Endothelial cell of umbilical vein (primary cell): ENCODE results near the gene LRTM2. TPM values are rescaled to one million over a fixed set of nuclear protein-coding genes. Genes with fewer than 3 reads are reported as not detected.

ENCODE experiments used
- BruUV-seq: library from RNA; stranded (reverse); fragments of 400-500 nt; replicated peaks from 2 replicates; lab custom pipeline; 2021; lab: Mats Ljungman, UMichigan
- CTCF ChIA-PET: fragments of 300-600, 350-600 bp; sonication (Branson Sonifier 250); formaldehyde crosslinking; loops from one replicate; lab custom pipeline; 2021; ENCODE audit warnings: antibody characterized with exemption, inconsistent platforms; lab: Charles Lee
- POLR2A ChIA-PET: fragments of 300-600, 350-600 bp; sonication (Branson Sonifier 250); formaldehyde crosslinking; loops from one replicate; lab custom pipeline; 2021; ENCODE audit warnings: antibody characterized with exemption, inconsistent platforms; lab: Charles Lee
- DNase-seq: peaks from one replicate; pipeline ENCODE4 v3.0.0-alpha.2; 2011; ENCODE audit warnings: low read depth, low spot score
- FAIRE-seq: peaks from 2 replicates; lab custom pipeline; 2011; peaks lifted over from hg19 to GRCh38; lab: Jason Lieb, UNC
- H2AFZ ChIP-seq: 2 replicates; pipeline ENCODE4 v1.6.0; 2012; ENCODE audit warnings: low read depth, low read length, control low read depth, inconsistent platforms
- H3K27ac ChIP-seq: 2 replicates; pipeline ENCODE4 v1.5.1; 2011; ENCODE audit warnings: low read depth, mild to moderate bottlenecking, control low read depth, low read length, moderate library complexity; ENCODE audit not compliant: insufficient read depth
- H3K27me3 ChIP-seq, 2 experiments: 2 replicates each; pipeline versions ENCODE4 v1.6.0 to v1.6.1; 2011; ENCODE audit warnings: low read length in 2 of 2, mixed read lengths in 1 of 2; ENCODE audit not compliant: control insufficient read depth in 2 of 2, insufficient read depth in 2 of 2
- H3K36me3 ChIP-seq, 2 experiments: 2 replicates in 1 of 2; 3 replicates in 1 of 2; pipeline ENCODE4 v1.5.1; 2011; ENCODE audit warnings: low read length in 2 of 2, mild to moderate bottlenecking in 1 of 2, moderate library complexity in 1 of 2; ENCODE audit not compliant: control insufficient read depth in 2 of 2, insufficient read depth in 2 of 2; ENCODE audit errors: extremely low read depth in 1 of 2
- H3K4me1 ChIP-seq: 3 replicates; pipeline ENCODE4 v1.5.1; 2011; ENCODE audit warnings: mild to moderate bottlenecking, low read length; ENCODE audit not compliant: control insufficient read depth, insufficient read depth; ENCODE audit errors: extremely low read depth
- H3K4me2 ChIP-seq: 2 replicates; pipeline ENCODE4 v1.6.1; 2011; ENCODE audit warnings: low read length, control low read depth, mixed read lengths; ENCODE audit not compliant: insufficient read depth
- H3K4me3 ChIP-seq, 3 experiments: fragments of 200-600 bp in 1 of 3; sonication (generic), shearing (Covaris generic) in 1 of 3; replicated peaks in 1 of 3; 2 replicates each; pipeline ENCODE4 v1.5.1; 2011 to 2016; ENCODE audit warnings: control low read depth in 3 of 3, low read length in 3 of 3, mild to moderate bottlenecking in 2 of 3, inconsistent platforms in 1 of 3, low read depth in 1 of 3, moderate library complexity in 1 of 3; ENCODE audit not compliant: insufficient read depth in 1 of 3
- H3K79me2 ChIP-seq: 2 replicates; pipeline ENCODE4 v1.6.0; 2012; ENCODE audit warnings: low read length, inconsistent platforms; ENCODE audit not compliant: control insufficient read depth, insufficient read depth
- H3K9ac ChIP-seq: replicated peaks from 2 replicates; pipeline ENCODE3; 2011; ENCODE audit warnings: low read length, control low read depth; ENCODE audit not compliant: insufficient read depth; ENCODE audit errors: extremely low read depth
- H3K9me1 ChIP-seq: replicated peaks from 3 replicates; pipeline ENCODE4 v1.6.0; 2011; ENCODE audit warnings: mild to moderate bottlenecking, low read length; ENCODE audit not compliant: control insufficient read depth, insufficient read depth; ENCODE audit errors: extremely low read depth
- H3K9me3 ChIP-seq: replicated peaks from 2 replicates; pipeline ENCODE4 v1.5.1; 2012; ENCODE audit warnings: low read length, inconsistent platforms; ENCODE audit not compliant: control insufficient read depth, insufficient read depth
- H4K20me1 ChIP-seq: replicated peaks from 2 replicates; pipeline ENCODE3; 2011; ENCODE audit warnings: mild to moderate bottlenecking, low read length; ENCODE audit not compliant: control insufficient read depth, insufficient read depth; ENCODE audit errors: extremely low read depth
- EZH2 ChIP-seq: IDR thresholded peaks from 2 replicates; pipeline ENCODE4 v1.6.1; 2012; ENCODE audit warnings: borderline replicate concordance, low read depth, mild to moderate bottlenecking, moderate library complexity, low read length, inconsistent platforms; ENCODE audit not compliant: severe bottlenecking
- FOS ChIP-seq: IDR thresholded peaks from 2 replicates; pipeline ENCODE4 v1.6.1; 2011; ENCODE audit warnings: mild to moderate bottlenecking, low read length, moderate library complexity, borderline replicate concordance; ENCODE audit not compliant: insufficient read depth
- GATA2 ChIP-seq: IDR thresholded peaks from 2 replicates; pipeline ENCODE4 v1.7.0; 2011; ENCODE audit warnings: low read depth, mild to moderate bottlenecking, moderate library complexity, mixed read lengths, low read length; ENCODE audit not compliant: insufficient read length, insufficient read depth
- JUN ChIP-seq: IDR thresholded peaks from 2 replicates; pipeline ENCODE4 v1.6.1; 2011; ENCODE audit warnings: borderline replicate concordance, low read depth; ENCODE audit not compliant: insufficient read length, insufficient read depth
- MYC ChIP-seq: IDR thresholded peaks from one replicate; pipeline ENCODE4 v1.6.1; 2011; ENCODE audit warnings: mild to moderate bottlenecking, low read depth, low read length
- POLR2AphosphoS5 ChIP-seq: IDR thresholded peaks from 2 replicates; pipeline ENCODE4 v1.6.1; 2012; ENCODE audit warnings: low read depth, mild to moderate bottlenecking, control low read depth, low read length, moderate library complexity; ENCODE audit not compliant: insufficient read depth
- dilution Hi-C: fragments of 300-500 bp; cut with MboI; formaldehyde crosslinking; loops from one replicate; pipeline ENCODE4 v1.15.0; 2019; ENCODE audit warnings: low sequenced_read_pairs; ENCODE audit not compliant: extremely low pct_ligation_motif_present
- intact Hi-C: fragments of 100-400 bp; cut with micrococcal nuclease; formaldehyde crosslinking; loops from one replicate; pipeline ENCODE4 v1.10.0; 2022
- polyA plus RNA-seq, 4 experiments: library from polyadenylated mRNA; depleted of rRNA in 3 of 4; stranded (reverse) in 3 of 4; unstranded in 1 of 4; fragments of >200 nt; gene quantifications; 2 replicates each; pipeline versions ENCODE4 v1.2.1 to v1.2.3, GENCODE V29; 2011 to 2012; ENCODE audit warnings: missing spikeins in 1 of 4
- total RNA-seq: library from RNA; stranded (reverse); gene quantifications from 2 replicates; pipeline ENCODE4 v1.2.3, GENCODE V29; 2021
- TF ChIP-seq, protein P1 (sequence below): IDR thresholded peaks from 2 replicates; pipeline ENCODE4 v1.6.1; 2011; ENCODE audit not compliant: insufficient read depth, insufficient read length
- TF ChIP-seq, protein P2 (sequence below), 2 donors: IDR thresholded peaks; 1 replicate in 1 of 2; 2 replicates in 1 of 2; pipeline ENCODE4 v1.5.1; 2011; ENCODE audit warnings: low read length in 2 of 2, mild to moderate bottlenecking in 2 of 2, moderate library complexity in 2 of 2, control low read depth in 1 of 2, inconsistent platforms in 1 of 2, low read depth in 1 of 2; ENCODE audit not compliant: insufficient read depth in 1 of 2; ENCODE audit errors: extremely low read depth in 1 of 2

The LRTM2 gene
- total and polyA plus RNA-seq, 2 donors (not counting 3 experiments of a cell fraction or from before 2014, with no cell fraction given) = not detected

DNA sequence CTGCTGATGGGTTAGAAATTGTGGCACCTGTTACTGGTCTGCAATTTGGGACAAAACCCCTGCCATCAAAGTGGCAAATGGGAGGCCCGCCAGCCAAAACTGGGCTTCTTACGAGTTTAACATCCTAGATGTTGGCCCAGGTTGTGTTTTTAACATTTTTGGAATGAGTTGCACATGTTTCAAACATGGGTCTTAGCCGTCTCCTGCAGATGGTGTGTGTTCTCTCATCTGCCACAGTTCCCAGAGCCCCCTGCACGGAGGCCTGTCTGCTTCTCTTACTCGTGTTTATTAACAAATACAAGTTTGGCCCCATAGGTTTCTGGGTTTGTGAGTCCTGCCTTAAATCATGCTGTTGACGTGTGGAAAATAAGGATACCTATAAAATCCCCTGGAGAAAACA is 51.6 kb downstream of the LRTM2 start:
- H3K9ac ChIP-seq = no peak overlapping the region
- no peak overlapping the region for H2AFZ ChIP-seq
- BruUV-seq = no TSS peak
- no peaks in the 10 kb centered on the region for H3K79me2 ChIP-seq
- H3K27ac ChIP-seq = no peak overlapping the region
- ChIA-PET CTCF (no interaction called here), POLR2A (no interaction called here)
- DNase-seq (no peak), FAIRE-seq (no peak)
- dilution Hi-C loops (no loop called here), intact Hi-C loops (no loop called here)
- H3K36me3 ChIP-seq = no peaks in the 10 kb centered on the region
- no peak overlapping the region for H3K4me3 ChIP-seq
- no peak overlapping the region for H3K4me2 ChIP-seq
- no peaks in the 10 kb centered on the region for H3K9me3 ChIP-seq
- H3K9me1 ChIP-seq = no peaks in the 10 kb centered on the region
- H4K20me1 ChIP-seq = no peaks in the 10 kb centered on the region
- H3K4me1 ChIP-seq = no peaks in the 10 kb centered on the region
- TF ChIP-seq, protein P1, sequence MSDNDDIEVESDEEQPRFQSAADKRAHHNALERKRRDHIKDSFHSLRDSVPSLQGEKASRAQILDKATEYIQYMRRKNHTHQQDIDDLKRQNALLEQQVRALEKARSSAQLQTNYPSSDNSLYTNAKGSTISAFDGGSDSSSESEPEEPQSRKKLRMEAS = no peak
- no peak for TF ChIP-seq POLR2AphosphoS5
- TF ChIP-seq JUN = no peak
- H3K27me3 ChIP-seq = peaks cover 0 to 5% of the 10 kb centered on the region in 2 experiments

DNA sequence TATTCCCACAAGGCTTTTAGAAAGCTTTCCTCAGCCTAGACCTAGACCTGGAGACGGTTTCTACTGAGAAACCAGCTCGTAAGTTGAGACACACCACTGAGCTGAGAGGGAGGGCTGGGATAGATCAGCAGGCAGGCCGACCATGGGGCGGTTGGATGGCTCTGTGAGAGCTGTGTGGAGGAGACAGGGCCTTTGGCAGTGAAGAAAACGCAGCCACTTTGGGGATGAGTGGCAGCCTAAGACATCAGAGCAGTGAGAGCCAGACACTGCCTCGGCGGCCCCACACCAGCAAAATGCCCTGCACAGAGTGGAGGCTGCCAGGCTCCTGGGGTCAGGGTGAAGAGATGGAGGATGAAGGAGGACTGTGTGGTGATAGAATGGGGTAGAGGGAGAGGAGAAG is 52.1 kb downstream of the LRTM2 start:
- TF ChIP-seq JUN (no peak), POLR2AphosphoS5 (no peak), GATA2 (no peak), EZH2 (no peak), MYC (no peak), FOS (no peak)
- TF ChIP-seq, protein P1 = no peak
- TF ChIP-seq, protein P2, sequence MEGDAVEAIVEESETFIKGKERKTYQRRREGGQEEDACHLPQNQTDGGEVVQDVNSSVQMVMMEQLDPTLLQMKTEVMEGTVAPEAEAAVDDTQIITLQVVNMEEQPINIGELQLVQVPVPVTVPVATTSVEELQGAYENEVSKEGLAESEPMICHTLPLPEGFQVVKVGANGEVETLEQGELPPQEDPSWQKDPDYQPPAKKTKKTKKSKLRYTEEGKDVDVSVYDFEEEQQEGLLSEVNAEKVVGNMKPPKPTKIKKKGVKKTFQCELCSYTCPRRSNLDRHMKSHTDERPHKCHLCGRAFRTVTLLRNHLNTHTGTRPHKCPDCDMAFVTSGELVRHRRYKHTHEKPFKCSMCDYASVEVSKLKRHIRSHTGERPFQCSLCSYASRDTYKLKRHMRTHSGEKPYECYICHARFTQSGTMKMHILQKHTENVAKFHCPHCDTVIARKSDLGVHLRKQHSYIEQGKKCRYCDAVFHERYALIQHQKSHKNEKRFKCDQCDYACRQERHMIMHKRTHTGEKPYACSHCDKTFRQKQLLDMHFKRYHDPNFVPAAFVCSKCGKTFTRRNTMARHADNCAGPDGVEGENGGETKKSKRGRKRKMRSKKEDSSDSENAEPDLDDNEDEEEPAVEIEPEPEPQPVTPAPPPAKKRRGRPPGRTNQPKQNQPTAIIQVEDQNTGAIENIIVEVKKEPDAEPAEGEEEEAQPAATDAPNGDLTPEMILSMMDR (IDR thresholded peaks at IDR 0.05; ENCODE audit: extremely low read depth in 1 of 2, insufficient read depth in 1 of 2, low read depth in 1 of 2, low read length in 2 of 2) = no peak
- H3K27me3 ChIP-seq = peaks cover 0 to 5% of the 10 kb centered on the region in 2 experiments

More for the DNA sequence above, 52.1 kb downstream of the LRTM2 start:
- Histone ChIP-seq H3K9me3 (no peaks in the 10 kb centered on the region), H3K79me2 (no peaks in the 10 kb centered on the region), H3K4me1 (no peaks in the 10 kb centered on the region), H3K4me2 (no peak overlapping the region), H3K4me3 (no peak overlapping the region), H3K9ac (no peak overlapping the region), H3K36me3 (no peaks in the 10 kb centered on the region), H4K20me1 (no peaks in the 10 kb centered on the region), H3K9me1 (no peaks in the 10 kb centered on the region), H3K27ac (no peak overlapping the region), H2AFZ (no peak overlapping the region)
- BruUV-seq = no TSS peak
- FAIRE-seq = no peak
- intact Hi-C loops = no loop called here
- DNase-seq = no peak
- ChIA-PET POLR2A (no interaction called here), CTCF (no interaction called here)
- dilution Hi-C loops = no loop called here
